Natural killer cell (primary cell): ENCODE results near the gene ARHGAP6. TPM values are rescaled to one million over a fixed set of nuclear protein-coding genes. Genes with fewer than 3 reads are reported as not detected.

Experiments used
- ATAC-seq, 3 donors: fragments of 150-1000 bp in 2 of 3; fragments of 200-7000 bp in 1 of 3; cut with Tn5 transposase; 1 replicate in 1 of 3; 2 replicates in 2 of 3; pipeline ENCODE4 v1.10.0; 2021; ENCODE audit warnings: mild to moderate bottlenecking in 2 of 3, moderate library complexity in 2 of 3
- DNase-seq, 2 donors: peaks; one replicate each; pipeline versions ENCODE4 v3.0.0 to v3.0.0-alpha.2; 2013 to 2021; ENCODE audit warnings: mixed read lengths in 1 of 2
- H3K27ac ChIP-seq: one replicate; pipeline ENCODE4 v1.5.1; 2013; ENCODE audit warnings: mild to moderate bottlenecking, low read length
- H3K27me3 ChIP-seq: one replicate; pipeline ENCODE4 v1.6.1; 2013; ENCODE audit warnings: low read length; ENCODE audit not compliant: control insufficient read depth, insufficient read depth
- H3K36me3 ChIP-seq: one replicate; pipeline ENCODE4 v1.6.1; 2013; ENCODE audit warnings: low read length; ENCODE audit not compliant: control insufficient read depth, insufficient read depth
- H3K4me1 ChIP-seq: one replicate; pipeline ENCODE4 v1.6.1; 2013; ENCODE audit warnings: low read length; ENCODE audit not compliant: control insufficient read depth, insufficient read depth
- H3K4me3 ChIP-seq: one replicate; pipeline ENCODE4 v1.5.1; 2013; ENCODE audit warnings: low read length
- H3K9me3 ChIP-seq: one replicate; pipeline ENCODE4 v1.6.1; 2013; ENCODE audit warnings: low read length; ENCODE audit not compliant: control insufficient read depth, insufficient read depth
- H3K27ac Mint-ChIP-seq, 2 donors: one replicate each; pipeline ENCODE4 v1.8.0; 2022; ENCODE audit warnings: mild to moderate bottlenecking in 2 of 2, mixed read lengths in 2 of 2, moderate library complexity in 1 of 2
- H3K27me3 Mint-ChIP-seq, 2 donors: one replicate each; pipeline ENCODE4 v1.8.0; 2022; ENCODE audit warnings: low read depth in 2 of 2, mixed read lengths in 2 of 2
- H3K36me3 Mint-ChIP-seq: one replicate; pipeline ENCODE4 v1.8.0; 2022; ENCODE audit warnings: mixed read lengths
- H3K4me1 Mint-ChIP-seq, 2 donors: one replicate each; pipeline ENCODE4 v1.8.0; 2022; ENCODE audit warnings: mixed read lengths in 2 of 2
- H3K4me3 Mint-ChIP-seq: one replicate; pipeline ENCODE4 v1.8.0; 2022; ENCODE audit warnings: mild to moderate bottlenecking, moderate library complexity, mixed read lengths
- H3K9me3 Mint-ChIP-seq, 2 donors: one replicate each; pipeline ENCODE4 v1.8.0; 2022; ENCODE audit warnings: mixed read lengths in 2 of 2
- CTCF ChIP-seq: fragments of 200-600 bp; IDR thresholded peaks from one replicate; pipeline ENCODE4 v1.8.0; 2022; ENCODE audit warnings: antibody characterized with exemption
- WGBS: methylation state at CpG from one replicate; pipeline ENCODE4 v1.1.7; 2013; ENCODE audit warnings: missing lambda C conversion rate; ENCODE audit not compliant: insufficient coverage; 5-methylcytosine and 5-hydroxymethylcytosine counted together
- intact Hi-C: fragments of 100-400 bp; cut with micrococcal nuclease; formaldehyde crosslinking; loops from one replicate; pipeline ENCODE4 v1.14.2; 2022
- total RNA-seq, 4 donors: library from RNA; stranded (reverse); fragments of 120-200 nt in 1 of 4; gene quantifications; one replicate each; pipeline versions ENCODE4 v1.2.3 to v1.2.4, GENCODE V29; 2013 to 2022

ARHGAP6 gene
- total RNA-seq, 3 donors from 2014 or later (not counting 1 experiment from before 2014, with no cell fraction given) = 0.32 to 1.9 (median 1.8) TPM

- DNase-seq (no peak), ATAC-seq (no peak)
- Histone ChIP-seq H3K27me3 (no peaks in the 10 kb centered on the region), H3K36me3 (no peaks in the 10 kb centered on the region), H3K4me1 (no peaks in the 10 kb centered on the region), H3K27ac (no peak overlapping the region), H3K4me3 (no peak overlapping the region), H3K9me3 (no peaks in the 10 kb centered on the region)
- Mint-ChIP-seq H3K36me3 (no peaks in the 10 kb centered on the region), H3K27ac (no peak overlapping the region), H3K4me1 (no peaks in the 10 kb centered on the region), H3K27me3 (peaks cover 2 to 9% of the 10 kb centered on the region in 2 donors), H3K9me3 (no peaks in the 10 kb centered on the region), H3K4me3 (no peak overlapping the region)
- intact Hi-C loops = no loop called here
- 21% methylated on average over 1 of the region's 1 CpG for WGBS
- TF ChIP-seq CTCF = no peak
Measured at GRCh38 chrX:11484290-11484689, 181.4 kb downstream of the ARHGAP6 start.

GRCh38 chrX:11481035-11481434, 184.7 kb downstream of the ARHGAP6 start:
- WGBS = no CpG with 5 or more reads among the region's 3 CpGs
- no peaks in the 10 kb centered on the region for H3K27me3 ChIP-seq
- Mint-ChIP-seq H3K27ac (no peak overlapping the region), H3K27me3 (peaks cover 0 to 9% of the 10 kb centered on the region in 2 donors), H3K4me1 (no peaks in the 10 kb centered on the region), H3K4me3 (no peak overlapping the region), H3K36me3 (no peaks in the 10 kb centered on the region), H3K9me3 (no peaks in the 10 kb centered on the region)
- no peak for DNase-seq
- ATAC-seq = no peak
- intact Hi-C loops = no loop called here
- H3K9me3 ChIP-seq = no peaks in the 10 kb centered on the region
- TF ChIP-seq CTCF = no peak
- H3K27ac ChIP-seq = no peak overlapping the region
- no peak overlapping the region for H3K4me3 ChIP-seq
- H3K4me1 ChIP-seq = no peaks in the 10 kb centered on the region
- no peaks in the 10 kb centered on the region for H3K36me3 ChIP-seq

GRCh38 chrX:11480626-11481025, 185.1 kb downstream of the ARHGAP6 start:
- Mint-ChIP-seq H3K27ac (no peak overlapping the region), H3K36me3 (no peaks in the 10 kb centered on the region), H3K4me3 (no peak overlapping the region), H3K4me1 (no peaks in the 10 kb centered on the region), H3K27me3 (peaks cover 0 to 11% of the 10 kb centered on the region in 2 donors), H3K9me3 (no peaks in the 10 kb centered on the region)
- H3K27ac ChIP-seq = no peak overlapping the region
- H3K4me3 ChIP-seq = no peak overlapping the region
- intact Hi-C loops = no loop called here
- DNase-seq (no peak), ATAC-seq (no peak)
- no peaks in the 10 kb centered on the region for H3K36me3 ChIP-seq
- H3K4me1 ChIP-seq = no peaks in the 10 kb centered on the region
- no peak for TF ChIP-seq CTCF
- H3K27me3 ChIP-seq = no peaks in the 10 kb centered on the region
- no peaks in the 10 kb centered on the region for H3K9me3 ChIP-seq

- WGBS = no CpG with 5 or more reads among the region's 3 CpGs
- Mint-ChIP-seq H3K36me3 (peaks cover 5% of the 10 kb centered on the region), H3K9me3 (no peaks in the 10 kb centered on the region), H3K27ac (no peak overlapping the region), H3K4me3 (no peak overlapping the region), H3K27me3 (peaks cover 0 to 20% of the 10 kb centered on the region in 2 donors), H3K4me1 (no peaks in the 10 kb centered on the region)
- DNase-seq = no peak
- no peak for ATAC-seq
- no peak overlapping the region for H3K27ac ChIP-seq
- intact Hi-C loops = no loop called here
- no peaks in the 10 kb centered on the region for H3K36me3 ChIP-seq
- no peaks in the 10 kb centered on the region for H3K27me3 ChIP-seq
- no peaks in the 10 kb centered on the region for H3K4me1 ChIP-seq
- H3K9me3 ChIP-seq = no peaks in the 10 kb centered on the region
- TF ChIP-seq CTCF = no peak
- no peak overlapping the region for H3K4me3 ChIP-seq
Measured at GRCh38 chrX:11478911-11479310, 186.8 kb downstream of the ARHGAP6 start.
